ENCODE measurements around the gene U2SURP.
A peak's percentile ranks its signal among the peaks of the same experiment; 100 is the strongest.
"Not testable (repeated sequence)": the region's sequence is repeated elsewhere in the genome, so short reads cannot be mapped to it uniquely, and the experiment has no call there.

The U2SURP gene

DNA sequence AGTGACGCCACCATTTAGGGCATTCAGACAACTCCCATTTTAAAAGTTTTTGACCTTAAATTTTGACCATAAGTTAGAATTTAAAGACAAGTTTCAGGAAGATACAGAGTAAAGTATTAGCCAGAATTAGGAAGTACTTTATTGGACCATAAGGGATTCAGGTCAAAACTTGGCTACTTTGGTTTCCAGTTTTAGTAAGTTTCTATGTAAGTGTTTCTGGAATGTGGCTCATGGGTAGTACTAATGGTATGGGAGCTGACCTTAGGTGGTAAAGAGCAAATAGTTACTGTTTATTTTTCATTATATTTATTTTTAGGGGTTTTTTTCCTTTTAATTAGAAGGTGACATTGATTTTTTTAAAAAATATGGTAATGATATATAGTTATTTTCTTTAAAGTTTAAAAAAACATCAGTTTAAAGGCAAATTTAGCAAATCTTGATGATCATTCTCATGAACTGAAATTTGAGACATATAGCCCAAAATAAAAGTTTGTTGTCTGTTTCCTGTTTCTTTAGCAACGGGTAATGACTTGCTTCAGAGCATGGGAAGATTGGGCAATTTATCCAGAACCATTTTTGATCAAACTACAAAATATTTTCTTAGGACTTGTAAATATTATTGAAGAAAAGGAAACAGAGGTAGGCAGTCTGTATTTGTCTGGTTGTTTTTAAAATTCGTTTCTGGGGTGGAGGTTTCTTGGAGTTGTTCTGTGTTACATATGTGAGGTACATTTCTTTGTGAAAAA lies 34.3 kb downstream of the U2SURP start:
- no peak overlapping the region for H3K4me3 ChIP-seq (ENCODE audit: low read depth, low read length)
- TF ChIP-seq, protein P1, sequence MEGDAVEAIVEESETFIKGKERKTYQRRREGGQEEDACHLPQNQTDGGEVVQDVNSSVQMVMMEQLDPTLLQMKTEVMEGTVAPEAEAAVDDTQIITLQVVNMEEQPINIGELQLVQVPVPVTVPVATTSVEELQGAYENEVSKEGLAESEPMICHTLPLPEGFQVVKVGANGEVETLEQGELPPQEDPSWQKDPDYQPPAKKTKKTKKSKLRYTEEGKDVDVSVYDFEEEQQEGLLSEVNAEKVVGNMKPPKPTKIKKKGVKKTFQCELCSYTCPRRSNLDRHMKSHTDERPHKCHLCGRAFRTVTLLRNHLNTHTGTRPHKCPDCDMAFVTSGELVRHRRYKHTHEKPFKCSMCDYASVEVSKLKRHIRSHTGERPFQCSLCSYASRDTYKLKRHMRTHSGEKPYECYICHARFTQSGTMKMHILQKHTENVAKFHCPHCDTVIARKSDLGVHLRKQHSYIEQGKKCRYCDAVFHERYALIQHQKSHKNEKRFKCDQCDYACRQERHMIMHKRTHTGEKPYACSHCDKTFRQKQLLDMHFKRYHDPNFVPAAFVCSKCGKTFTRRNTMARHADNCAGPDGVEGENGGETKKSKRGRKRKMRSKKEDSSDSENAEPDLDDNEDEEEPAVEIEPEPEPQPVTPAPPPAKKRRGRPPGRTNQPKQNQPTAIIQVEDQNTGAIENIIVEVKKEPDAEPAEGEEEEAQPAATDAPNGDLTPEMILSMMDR (IDR thresholded peaks at IDR 0.05; ENCODE audit: borderline replicate concordance, insufficient read depth, low read depth, low read length), result no peak

DNA sequence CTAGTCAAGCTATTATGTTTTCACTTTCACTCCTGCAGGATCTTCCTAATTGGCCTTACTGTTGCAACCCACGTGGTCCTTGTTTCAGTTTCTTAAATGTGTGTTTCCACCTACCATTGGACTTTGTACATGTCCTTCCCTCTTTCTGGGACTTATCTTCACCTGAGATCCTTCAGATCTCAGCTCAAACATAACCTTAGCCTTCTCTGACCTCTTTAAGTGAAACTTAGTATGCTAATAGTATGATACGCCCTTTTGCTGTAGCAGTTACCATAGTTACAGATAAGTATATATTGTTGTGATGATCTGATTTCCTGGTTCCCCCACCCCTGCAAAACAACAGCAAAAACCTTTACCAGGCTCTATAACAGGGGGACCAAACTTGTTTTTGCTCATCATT lies 35.2 kb downstream of the U2SURP start:
- H3K4me3 ChIP-seq (ENCODE audit: low read depth, low read length), result no peak overlapping the region
- TF ChIP-seq, protein P1 (IDR thresholded peaks at IDR 0.05; ENCODE audit: borderline replicate concordance, insufficient read depth, low read depth, low read length), result no peak

DNA sequence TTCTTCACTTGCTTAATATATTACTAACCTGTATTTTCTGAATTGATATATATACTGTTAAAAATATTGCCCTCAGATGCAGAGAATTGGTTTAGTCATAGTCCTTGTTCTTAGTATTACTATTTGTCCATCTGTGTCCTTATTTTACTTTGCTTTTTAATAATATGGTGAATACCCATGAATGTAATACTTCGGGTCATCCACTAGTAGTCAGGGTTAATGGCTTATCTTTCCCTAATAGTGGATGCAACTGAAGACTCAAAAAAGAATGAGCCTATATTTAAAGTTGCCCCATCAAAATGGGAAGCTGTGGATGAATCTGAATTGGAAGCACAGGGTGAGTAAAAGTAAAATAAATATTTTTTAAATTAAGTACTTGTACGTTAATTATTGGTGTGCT lies 36.5 kb downstream of the U2SURP start:
- H3K4me3 ChIP-seq (ENCODE audit: low read depth, low read length), result no peak overlapping the region
- TF ChIP-seq, protein P1 (IDR thresholded peaks at IDR 0.05; ENCODE audit: borderline replicate concordance, insufficient read depth, low read depth, low read length), result 0 out of 2 replicates have a peak, but pooled peaks have one; percentile 2

DNA sequence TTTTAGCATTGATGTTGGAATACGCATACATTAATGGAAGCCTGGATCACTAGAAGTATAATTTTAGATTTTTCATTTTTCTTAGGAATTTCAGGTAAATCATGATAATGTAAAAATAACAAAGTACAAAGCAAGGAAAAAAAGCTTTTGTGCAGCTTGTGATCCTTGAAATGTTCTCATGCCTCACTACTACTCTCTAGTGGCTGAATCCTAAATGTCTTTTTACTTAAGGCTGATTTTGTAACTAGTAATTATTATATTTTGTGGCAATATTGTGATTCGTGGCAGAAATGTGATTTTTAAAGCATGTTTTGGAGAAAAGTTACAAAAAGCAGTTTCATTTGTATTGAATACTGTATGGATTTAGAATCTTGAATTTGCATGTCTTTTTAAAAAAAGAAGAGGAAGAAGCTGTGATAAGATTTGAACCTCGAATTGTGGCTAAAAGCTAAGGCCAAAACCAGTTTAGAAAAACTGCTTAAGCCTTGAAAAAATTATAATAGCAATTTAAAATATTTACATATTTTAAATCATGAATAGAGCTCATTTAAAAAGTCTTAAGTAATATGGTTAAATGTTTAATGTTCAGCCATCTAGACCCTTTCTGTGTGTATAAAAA lies 39.0 kb downstream of the U2SURP start:
- no peak overlapping the region for H3K4me3 ChIP-seq (ENCODE audit: low read depth, low read length)
- TF ChIP-seq, protein P1 (IDR thresholded peaks at IDR 0.05; ENCODE audit: borderline replicate concordance, insufficient read depth, low read depth, low read length), result peak; percentile 39; the same call in 1 of the 2 replicates

DNA sequence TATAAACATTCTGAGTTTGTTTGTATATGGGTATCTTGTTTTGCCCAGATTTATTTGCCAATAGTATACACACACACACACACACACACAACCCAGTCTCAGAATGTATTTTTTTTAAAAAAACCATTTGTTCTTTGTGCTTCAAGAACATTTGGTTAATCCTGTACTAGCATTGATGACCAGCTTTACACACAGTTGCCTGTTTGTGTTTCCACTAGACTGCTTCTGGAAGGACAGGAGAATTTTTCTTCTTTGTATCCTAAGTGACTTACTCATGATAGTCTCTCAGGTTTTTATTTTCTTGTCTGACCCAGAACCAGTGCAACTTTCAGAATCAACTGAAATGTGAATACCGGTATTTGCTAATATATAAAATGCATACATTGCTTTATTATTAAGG lies 40.5 kb downstream of the U2SURP start:
- H3K4me3 ChIP-seq (ENCODE audit: low read depth, low read length), result no peak overlapping the region
- TF ChIP-seq, protein P1 (IDR thresholded peaks at IDR 0.05; ENCODE audit: borderline replicate concordance, insufficient read depth, low read depth, low read length), result no peak

DNA sequence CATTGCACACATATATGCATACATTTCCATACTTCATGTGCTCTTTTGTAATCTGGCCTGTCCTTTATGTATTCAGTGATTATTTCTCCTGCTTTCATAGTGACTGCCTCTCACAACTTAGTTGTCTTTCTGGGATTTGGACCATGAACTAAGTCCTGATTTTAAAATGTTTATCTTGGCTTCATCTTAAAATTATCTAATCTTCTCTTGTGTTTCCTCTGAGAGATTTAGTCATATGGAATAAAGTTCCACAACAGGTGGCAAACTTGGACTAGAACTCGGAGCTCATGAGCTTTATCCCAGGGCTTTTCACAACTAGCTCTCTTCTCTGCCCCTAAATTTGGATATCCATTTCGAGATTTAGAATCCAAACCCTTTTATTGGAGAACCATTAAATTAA lies 44.3 kb downstream of the U2SURP start:
- TF ChIP-seq, protein P1 (IDR thresholded peaks at IDR 0.05; ENCODE audit: borderline replicate concordance, insufficient read depth, low read depth, low read length), result no peak
- no peak overlapping the region for H3K4me3 ChIP-seq (ENCODE audit: low read depth, low read length)

DNA sequence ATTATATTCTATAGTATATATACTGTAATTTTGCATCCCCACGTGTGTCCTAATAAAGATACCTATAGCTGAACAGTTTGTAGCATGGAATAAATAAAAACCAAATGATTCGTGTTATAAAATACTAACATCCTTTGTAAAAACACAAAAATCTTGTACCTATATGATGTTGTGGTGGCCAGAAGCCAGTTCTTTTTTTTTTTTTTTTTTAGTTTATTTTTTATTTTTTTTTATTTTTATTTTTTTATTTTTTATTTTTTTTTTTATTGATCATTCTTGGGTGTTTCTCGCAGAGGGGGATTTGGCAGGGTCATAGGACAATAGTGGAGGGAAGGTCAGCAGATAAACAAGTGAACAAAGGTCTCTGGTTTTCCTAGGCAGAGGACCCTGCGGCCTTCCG lies 44.7 kb downstream of the U2SURP start:
- not testable (repeated sequence) for H3K4me3 ChIP-seq (ENCODE audit: low read depth, low read length)
